ENCODE data around the gene RND1.
A peak's percentile ranks its signal among the peaks of the same experiment; 100 is the strongest.

The RND1 gene

DNA sequence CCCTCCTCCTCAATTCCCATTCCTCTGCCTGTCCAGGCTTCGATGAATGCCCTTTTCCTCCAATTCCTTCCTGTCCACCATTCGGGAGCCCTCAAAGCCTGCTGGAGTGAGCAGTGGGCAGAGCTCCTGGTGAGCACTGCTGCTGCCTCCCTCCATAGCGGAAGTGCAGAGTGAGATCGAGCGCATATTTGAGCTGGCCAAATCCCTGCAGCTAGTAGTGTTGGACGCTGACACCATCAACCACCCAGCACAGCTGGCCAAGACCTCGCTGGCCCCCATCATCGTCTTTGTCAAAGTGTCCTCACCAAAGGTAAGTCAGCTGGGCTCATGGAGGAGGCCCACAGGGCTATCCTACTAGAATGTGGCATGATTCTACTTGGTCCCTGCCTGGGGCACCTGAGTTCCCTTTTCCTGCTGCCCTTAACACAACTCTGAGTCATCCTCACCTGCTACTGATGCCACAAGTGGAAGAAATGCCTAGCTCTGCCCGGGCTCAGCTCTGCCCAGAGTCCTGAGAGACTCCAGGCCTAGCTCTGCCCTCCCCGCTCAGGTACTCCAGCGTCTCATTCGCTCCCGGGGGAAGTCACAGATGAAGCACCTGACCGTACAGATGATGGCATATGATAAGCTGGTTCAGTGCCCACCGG is 39.3 kb downstream of the RND1 start:
- no peak for DNase-seq

- DNase-seq: no peak
Observed at GRCh38 chr12:48824905-48825304, 40.8 kb downstream of the RND1 start.

DNA sequence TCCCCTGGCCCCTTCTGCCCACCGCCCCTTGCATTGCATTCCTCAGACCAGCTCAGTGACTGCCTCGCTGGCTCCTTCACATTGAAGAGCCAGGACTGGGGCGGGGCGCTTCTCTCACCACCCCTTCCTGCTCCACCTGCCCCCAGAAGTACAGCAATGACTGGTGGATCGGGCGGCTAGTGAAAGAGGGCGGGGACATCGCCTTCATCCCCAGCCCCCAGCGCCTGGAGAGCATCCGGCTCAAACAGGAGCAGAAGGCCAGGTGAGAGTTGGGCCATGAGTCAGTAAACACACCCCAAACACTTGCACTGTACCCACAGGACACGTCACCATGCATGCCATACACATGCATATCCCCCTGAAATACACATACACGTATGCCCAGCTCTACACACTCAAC is 41.6 kb downstream of the RND1 start:
- DNase-seq: peak in 1 of 2 experiments; percentile 41

GRCh38 chr12:48823281-48823680 is 42.4 kb downstream of the RND1 start:
- no peak for DNase-seq

GRCh38 chr12:48822711-48823110 is 43.0 kb downstream of the RND1 start:
- DNase-seq: no peak

GRCh38 chr12:48822139-48822538 is 43.5 kb downstream of the RND1 start:
- no peak for DNase-seq

DNA sequence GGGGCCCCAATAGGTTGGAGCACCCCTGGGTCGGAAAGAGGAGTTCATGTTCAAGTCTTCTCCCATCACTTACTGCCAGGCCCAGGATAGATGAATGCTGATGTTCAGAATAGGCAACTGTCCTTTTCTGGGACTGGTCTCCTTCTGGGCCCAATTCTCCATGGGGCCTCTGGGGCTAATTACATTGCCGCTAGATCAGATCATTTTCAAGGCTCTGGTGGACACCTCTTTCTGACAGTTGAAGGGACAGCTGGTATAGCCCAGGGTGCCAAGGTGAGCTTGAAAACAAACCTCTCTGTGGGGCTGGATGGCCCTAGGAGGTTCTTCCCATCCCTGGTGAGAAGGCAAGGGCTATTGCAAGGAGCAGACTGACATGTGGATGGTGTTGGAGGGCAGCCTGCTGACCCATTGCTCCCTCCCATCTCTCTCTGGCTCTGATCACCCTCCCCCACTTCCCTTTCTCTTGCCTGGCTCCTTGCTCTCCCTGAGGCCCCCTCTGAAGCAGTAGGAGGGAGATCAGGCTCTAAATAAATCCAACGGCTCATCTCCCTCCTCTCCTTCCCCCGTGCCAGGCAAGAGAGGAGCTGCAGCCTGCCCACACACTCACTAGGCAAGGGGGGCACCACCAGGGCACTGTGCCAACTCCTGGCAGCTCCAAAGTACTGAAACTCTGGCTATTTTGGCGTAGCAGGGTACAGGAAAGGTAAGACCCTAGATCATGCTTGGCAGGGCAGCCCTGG is 45.5 kb downstream of the RND1 start:
- DNase-seq: no peak

- DNase-seq: peak; percentile 45 to 47
Observed at GRCh38 chr12:48818831-48819590, 46.7 kb downstream of the RND1 start.

- peak; percentile 81 to 86 for DNase-seq
Observed at GRCh38 chr12:48817873-48818830, 47.5 kb downstream of the RND1 start, which contains the start of gene CACNB3. Gene CACNB3 (plus strand): TSS chr12:48818496. CDS start chr12:48818930, 434 bp downstream.

- DNase-seq: no peak
Observed at GRCh38 chr12:48816143-48816854, 49.4 kb downstream of the RND1 start.

DNA sequence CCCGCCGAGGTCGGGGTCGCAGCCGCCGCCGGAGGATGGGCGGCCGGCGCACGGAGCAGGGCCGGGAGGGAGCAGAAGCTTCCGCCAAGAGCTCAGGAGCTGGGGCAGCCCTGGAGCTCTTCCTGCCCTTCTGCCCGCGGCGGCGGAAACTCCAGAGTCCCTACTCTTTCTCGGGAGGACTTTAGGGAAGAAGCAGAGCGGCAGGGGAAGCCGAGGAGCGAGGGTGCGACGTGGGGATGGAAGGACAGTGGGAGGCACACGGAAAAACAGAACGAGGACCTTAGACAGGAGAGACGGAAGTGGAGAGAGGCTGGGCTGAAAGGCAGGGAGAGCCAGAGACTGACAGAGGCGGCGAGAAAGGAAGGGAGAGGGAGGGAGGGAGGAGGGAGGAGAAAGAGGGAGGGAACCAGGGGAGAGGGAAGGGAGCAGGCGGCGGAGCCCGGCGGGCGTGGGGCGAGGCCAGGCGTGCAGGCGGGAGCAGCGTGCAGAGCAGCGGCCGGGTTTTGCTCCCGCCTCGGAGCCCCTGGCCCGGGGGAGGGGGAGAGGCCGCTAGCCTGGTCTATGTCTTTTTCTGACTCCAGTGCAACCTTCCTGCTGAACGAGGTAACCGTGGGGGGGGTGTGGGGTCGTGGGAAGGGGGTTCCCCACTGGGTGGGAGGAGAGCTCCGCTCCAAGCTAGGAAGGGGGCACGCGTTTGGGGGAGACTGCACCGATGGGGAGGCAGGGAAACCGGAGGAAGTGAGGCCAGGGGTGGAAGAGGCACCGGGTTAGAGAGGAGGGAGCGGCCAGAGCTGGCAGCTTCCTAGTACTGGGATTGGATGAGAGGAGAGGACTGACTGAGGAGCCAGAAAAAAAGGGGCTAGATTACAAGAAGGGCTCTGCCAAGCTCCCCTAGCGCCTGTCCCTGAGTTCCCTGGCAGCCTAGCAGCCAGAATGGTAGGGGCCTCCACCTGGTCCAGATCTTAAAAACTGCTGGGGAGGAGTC is 50.3 kb downstream of the RND1 start:
- peak; percentile 68 for DNase-seq

DNA sequence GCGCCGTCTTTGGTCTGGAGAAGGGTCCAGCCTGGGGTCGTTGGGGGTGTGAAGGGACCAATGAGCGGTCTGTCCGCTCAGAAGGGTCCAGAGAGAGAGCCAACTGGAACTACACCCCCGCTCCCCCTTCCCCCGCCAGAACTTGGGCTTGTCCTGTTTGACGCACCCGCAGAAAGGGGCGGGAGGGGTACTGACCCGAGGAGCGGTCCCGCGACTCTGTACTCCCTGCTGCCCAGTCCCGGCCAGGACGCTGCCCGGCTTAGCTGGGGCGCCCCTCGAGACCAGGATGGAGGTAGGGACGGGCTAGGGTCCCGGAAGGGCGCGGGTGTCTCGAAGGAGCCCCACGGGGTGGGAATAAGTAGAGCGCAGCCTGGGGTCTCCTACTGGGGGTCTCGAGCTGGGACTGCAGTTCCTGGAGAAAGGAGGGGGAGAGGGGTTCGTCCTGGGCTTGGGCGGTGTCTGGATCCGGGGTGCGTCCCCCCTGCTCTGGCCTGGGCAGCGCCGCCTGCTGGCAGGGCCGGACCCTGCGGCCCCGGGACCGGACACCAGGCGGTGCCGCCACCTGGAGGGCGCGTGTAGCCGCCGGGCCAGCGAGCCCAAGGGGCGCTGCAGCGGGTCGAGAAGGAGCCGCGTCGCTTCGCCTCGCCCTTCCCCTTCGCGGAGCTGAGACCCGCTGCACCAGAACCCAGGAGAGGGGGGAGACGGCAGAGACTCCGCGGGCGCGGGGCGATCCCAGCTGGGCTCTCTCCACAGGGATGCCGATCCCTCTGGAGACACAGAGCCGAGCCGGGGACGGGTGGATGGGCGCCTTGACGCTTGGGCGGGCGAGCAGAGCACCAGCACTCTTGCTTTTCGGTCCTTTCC is 51.2 kb downstream of the RND1 start:
- DNase-seq: peak; percentile 88 to 91

- no peak for DNase-seq
Observed at GRCh38 chr12:48813465-48814261, 52.0 kb downstream of the RND1 start.

GRCh38 chr12:48812389-48812788 is 53.3 kb downstream of the RND1 start:
- DNase-seq: no peak

- DNase-seq: no peak
Observed at GRCh38 chr12:48811437-48812090, 54.1 kb downstream of the RND1 start.

GRCh38 chr12:48810903-48811431 is 54.7 kb downstream of the RND1 start:
- no peak for DNase-seq

DNA sequence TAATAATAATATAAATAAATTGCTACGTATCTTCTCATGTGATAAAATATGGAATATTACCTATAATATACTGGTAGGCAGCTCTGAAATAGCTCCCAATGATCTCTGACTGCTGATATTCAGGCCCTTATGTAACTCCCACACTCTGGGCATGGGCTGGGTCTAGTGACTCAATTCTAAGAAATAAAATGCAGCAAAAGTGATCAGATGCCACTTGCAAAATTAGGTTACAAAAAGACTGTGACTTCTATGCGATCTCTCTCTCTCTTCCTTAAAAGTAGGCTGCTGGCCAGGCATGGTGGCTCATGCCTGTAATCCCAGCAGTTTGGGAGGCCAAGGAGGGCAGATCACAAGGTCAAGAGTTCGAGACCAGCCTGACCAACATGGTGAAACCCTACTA is 57.7 kb downstream of the RND1 start:
- no peak for DNase-seq
